Measurements from ENCODE around the gene FHOD1. TPM values are rescaled to one million over a fixed set of nuclear protein-coding genes. Genes with fewer than 3 reads are reported as not detected.

Gene FHOD1
- 5.4 and 20.5 TPM in 2 replicates for total RNA-seq

GRCh38 chr16:67247192-67248072 lies at the start of gene FHOD1:
FHOD1 (minus strand) TSS chr16:67247481; CDS start chr16:67247410, 71 bp downstream.
- DNase-seq (ENCODE audit: low read depth), result peak; percentile 81

GRCh38 chr16:67296420-67296819 lies 49.1 kb upstream of the FHOD1 start:
- DNase-seq (ENCODE audit: low read depth), result peak; percentile 44

- no peak for DNase-seq (ENCODE audit: low read depth)
Measured at GRCh38 chr16:67294938-67295361, 47.7 kb upstream of the FHOD1 start.

- DNase-seq (ENCODE audit: low read depth), result no peak
Measured at GRCh38 chr16:67294171-67294757, 47.0 kb upstream of the FHOD1 start.

- DNase-seq (ENCODE audit: low read depth), result no peak
Measured at GRCh38 chr16:67291461-67291860, 44.2 kb upstream of the FHOD1 start.

GRCh38 chr16:67287960-67288359 lies 40.7 kb upstream of the FHOD1 start:
- DNase-seq (ENCODE audit: low read depth), result no peak

GRCh38 chr16:67286441-67287235 lies 39.4 kb upstream of the FHOD1 start:
- no peak for DNase-seq (ENCODE audit: low read depth)

- DNase-seq (ENCODE audit: low read depth), result peak; percentile 32
Measured at GRCh38 chr16:67284699-67285646, 37.7 kb upstream of the FHOD1 start.

- DNase-seq (ENCODE audit: low read depth), result no peak
Measured at GRCh38 chr16:67283826-67284555, 36.7 kb upstream of the FHOD1 start.

- peak; percentile 52 for DNase-seq (ENCODE audit: low read depth)
Measured at GRCh38 chr16:67283039-67283825, 36.0 kb upstream of the FHOD1 start.

GRCh38 chr16:67282447-67282805 lies 35.1 kb upstream of the FHOD1 start:
- no peak for DNase-seq (ENCODE audit: low read depth)

- DNase-seq (ENCODE audit: low read depth), result no peak
Measured at GRCh38 chr16:67281536-67282446, 34.5 kb upstream of the FHOD1 start.

GRCh38 chr16:67280090-67281015 lies 33.1 kb upstream of the FHOD1 start:
- no peak for DNase-seq (ENCODE audit: low read depth)

- peak; percentile 33 for DNase-seq (ENCODE audit: low read depth)
Measured at GRCh38 chr16:67279296-67280089, 32.2 kb upstream of the FHOD1 start, which contains the start of gene PLEKHG4. PLEKHG4 (plus strand) TSS chr16:67279532; CDS start chr16:67280045, 513 bp downstream.

GRCh38 chr16:67278773-67279295 lies 31.6 kb upstream of the FHOD1 start:
- no peak for DNase-seq (ENCODE audit: low read depth)
